ENCODE data around the gene TIMM44. TPM values are rescaled to one million over a fixed set of nuclear protein-coding genes. Genes with fewer than 3 reads are reported as not detected.

The TIMM44 gene
- total RNA-seq, 2 donors from 2014 or later = 20.5 to 73.8 TPM

- DNase-seq (peak in 2 of 4 donors; percentile 16), ATAC-seq (no peak)
- no peaks in the 10 kb centered on the region for H3K27me3 ChIP-seq
- H3K27ac ChIP-seq = peak overlapping the region in 2 of 4 donors; percentile 2 to 69
- H3K4me1 ChIP-seq = peaks cover 31% of the 10 kb centered on the region
- intact Hi-C loops (cut with DNase I) = no loop called here
- WGBS, 2 donors = 87 to 88% methylated on average over 5 to 19 of the region's 23 CpGs
- H3K4me3 ChIP-seq = no peak overlapping the region
- no peaks in the 10 kb centered on the region for H3K9me3 ChIP-seq
- H3K36me3 ChIP-seq (replicated peaks in 1 of 2; ENCODE audit: insufficient read depth in 1 of 2, low read depth in 2 of 2) = peaks cover 0 to 9% of the 10 kb centered on the region in 2 donors
- TF ChIP-seq POLR2A (IDR thresholded peaks at IDR 0.05) (no peak), CTCF (IDR thresholded peaks at IDR 0.05) (no peak)
Measured at GRCh38 chr19:7927605-7928333, 15.7 kb downstream of the TIMM44 start.

GRCh38 chr19:7926727-7927604 is 16.5 kb downstream of the TIMM44 start:
- Histone ChIP-seq H3K4me3 (no peak overlapping the region), H3K36me3 (replicated peaks in 1 of 2; ENCODE audit: insufficient read depth in 1 of 2, low read depth in 2 of 2) (peaks cover 0 to 1% of the 10 kb centered on the region in 2 donors), H3K27me3 (no peaks in the 10 kb centered on the region), H3K27ac (no peak overlapping the region), H3K9me3 (no peaks in the 10 kb centered on the region), H3K4me1 (peaks cover 31% of the 10 kb centered on the region)
- 75 to 76% methylated on average over 9 to 29 of the region's 32 CpGs for WGBS, 2 donors
- ATAC-seq (no peak), DNase-seq (peak in 2 of 4 donors; percentile 18 to 24)
- TF ChIP-seq POLR2A (IDR thresholded peaks at IDR 0.05) = no peak
- no peak for TF ChIP-seq CTCF (IDR thresholded peaks at IDR 0.05)
- intact Hi-C loops (cut with DNase I) = no loop called here

- intact Hi-C loops (cut with DNase I) = no loop called here
- TF ChIP-seq CTCF (IDR thresholded peaks at IDR 0.05) (peak in 1 of 7 experiments; percentile 6), POLR2A (IDR thresholded peaks at IDR 0.05) (no peak)
- peak; percentile 59 to 80 (median 72) for DNase-seq
Measured at GRCh38 chr19:7926021-7926726, 17.3 kb downstream of the TIMM44 start, which contains the start of gene CTXN1. Gene CTXN1 (minus strand): TSS chr19:7926135. CDS start chr19:7925538, 597 bp downstream.

GRCh38 chr19:7925171-7925851 is 18.2 kb downstream of the TIMM44 start:
- Histone ChIP-seq H3K9me3 (no peaks in the 10 kb centered on the region), H3K36me3 (replicated peaks in 1 of 2; ENCODE audit: insufficient read depth in 1 of 2, low read depth in 2 of 2) (no peaks in the 10 kb centered on the region), H3K27me3 (no peaks in the 10 kb centered on the region), H3K4me3 (peak overlapping the region in 1 of 2 donors; percentile 2), H3K27ac (no peak overlapping the region), H3K4me1 (peaks cover 43% of the 10 kb centered on the region)
- ATAC-seq = no peak
- WGBS, 2 donors = 1% methylated on average over 82 of the region's 98 CpGs; no CpG with 5 or more reads in 1 of the 2 donors
- DNase-seq = peak; percentile 61 to 72 (median 63)
- intact Hi-C loops (cut with DNase I) = no loop called here
- TF ChIP-seq POLR2A (IDR thresholded peaks at IDR 0.05) = no peak
- peak; percentile 56 to 77 (median 63) for TF ChIP-seq CTCF (IDR thresholded peaks at IDR 0.05)

More at GRCh38 chr19:7926021-7926726, 17.3 kb downstream of the TIMM44 start, which contains the start of gene CTXN1:
- Histone ChIP-seq H3K9me3 (no peaks in the 10 kb centered on the region), H3K4me1 (peaks cover 39% of the 10 kb centered on the region), H3K4me3 (peak within 1 kb of the TSS in 1 of 2 donors; percentile 2), H3K36me3 (replicated peaks in 1 of 2; ENCODE audit: insufficient read depth in 1 of 2, low read depth in 2 of 2) (peaks cover 0 to under 1% of the 10 kb centered on the region in 2 donors), H3K27me3 (no peaks in the 10 kb centered on the region), H3K27ac (no peak within 1 kb of the TSS)
- 10 to 39% methylated on average over 12 to 51 of the region's 65 CpGs for WGBS, 2 donors
- peak; percentile 65 for ATAC-seq
